Naive thymus-derived CD4-positive, alpha-beta T cell (primary cell): Measurements from ENCODE around the gene LSAMP. TPM values are rescaled to one million over a fixed set of nuclear protein-coding genes. Genes with fewer than 3 reads are reported as not detected.

Source experiments
- ATAC-seq: fragments of 150-1000 bp; cut with Tn5 transposase; 2 replicates; pipeline ENCODE4 v1.10.0; 2021; ENCODE audit warnings: mild to moderate bottlenecking, moderate library complexity
- CTCF ChIA-PET: fragments of 350-600 bp; sonication (Branson Sonifier 250); formaldehyde crosslinking; loops from one replicate; lab custom pipeline; 2021; ENCODE audit warnings: antibody characterized with exemption; lab: Charles Lee
- POLR2A ChIA-PET: fragments of 350-600 bp; sonication (Branson Sonifier 250); formaldehyde crosslinking; loops from one replicate; lab custom pipeline; 2021; ENCODE audit warnings: antibody characterized with exemption, inconsistent platforms; lab: Charles Lee
- DNase-seq, 9 donors: peaks; one replicate each; pipeline versions ENCODE4 v3.0.0 to v3.0.0-alpha.2; 2020 to 2022; ENCODE audit warnings: mixed read lengths in 1 of 9
- H3K27ac ChIP-seq: one replicate; pipeline ENCODE4 v1.7.0; 2013; ENCODE audit warnings: mild to moderate bottlenecking, low read depth, low read length, moderate library complexity
- H3K27me3 ChIP-seq, 2 donors: one replicate each; pipeline ENCODE4 v1.7.0; 2013; ENCODE audit warnings: low read length in 2 of 2, mild to moderate bottlenecking in 2 of 2, moderate library complexity in 2 of 2; ENCODE audit not compliant: control insufficient read depth in 2 of 2, insufficient read depth in 2 of 2
- H3K36me3 ChIP-seq, 3 experiments: 1 replicate in 2 of 3; 2 replicates in 1 of 3; pipeline ENCODE4 v1.7.0; 2013; ENCODE audit warnings: low read length in 3 of 3, mild to moderate bottlenecking in 3 of 3, moderate library complexity in 1 of 3; ENCODE audit not compliant: insufficient read depth in 3 of 3, control insufficient read depth in 2 of 3
- H3K4me1 ChIP-seq, 2 donors: one replicate each; pipeline ENCODE4 v1.7.0; 2013; ENCODE audit warnings: low read length in 2 of 2, mild to moderate bottlenecking in 2 of 2, moderate library complexity in 1 of 2; ENCODE audit not compliant: control insufficient read depth in 2 of 2, insufficient read depth in 2 of 2
- H3K4me3 ChIP-seq: 2 replicates; pipeline ENCODE4 v1.7.0; 2013; ENCODE audit warnings: mild to moderate bottlenecking, low read length
- H3K9me3 ChIP-seq, 3 experiments: 1 replicate in 2 of 3; 2 replicates in 1 of 3; pipeline ENCODE4 v1.7.0; 2013; ENCODE audit warnings: low read length in 3 of 3; ENCODE audit not compliant: control insufficient read depth in 2 of 3
- H3K27ac Mint-ChIP-seq, 9 donors: one replicate each; pipeline ENCODE4 v1.8.0; 2020 to 2022; ENCODE audit warnings: mixed read lengths in 9 of 9, mild to moderate bottlenecking in 8 of 9, moderate library complexity in 5 of 9, inconsistent platforms in 2 of 9
- H3K27me3 Mint-ChIP-seq, 5 donors: one replicate each; pipeline ENCODE4 v1.8.0; 2021 to 2022; ENCODE audit warnings: mixed read lengths in 5 of 5, mild to moderate bottlenecking in 1 of 5
- H3K36me3 Mint-ChIP-seq, 5 donors: one replicate each; pipeline ENCODE4 v1.8.0; 2020 to 2022; ENCODE audit warnings: mixed read lengths in 5 of 5, mild to moderate bottlenecking in 3 of 5, inconsistent platforms in 1 of 5
- H3K4me1 Mint-ChIP-seq, 7 donors: one replicate each; pipeline ENCODE4 v1.8.0; 2020 to 2022; ENCODE audit warnings: mixed read lengths in 7 of 7, mild to moderate bottlenecking in 3 of 7, inconsistent platforms in 1 of 7
- H3K4me3 Mint-ChIP-seq, 10 donors: one replicate each; pipeline ENCODE4 v1.8.0; 2020 to 2022; ENCODE audit warnings: mild to moderate bottlenecking in 10 of 10, mixed read lengths in 10 of 10, moderate library complexity in 6 of 10, inconsistent platforms in 2 of 10
- H3K9me3 Mint-ChIP-seq, 11 donors: one replicate each; pipeline ENCODE4 v1.8.0; 2020 to 2022; ENCODE audit warnings: mixed read lengths in 11 of 11, mild to moderate bottlenecking in 4 of 11, inconsistent platforms in 1 of 11, moderate library complexity in 1 of 11
- intact Hi-C, 2 donors: fragments of 100-400 bp; cut with micrococcal nuclease; formaldehyde crosslinking; loops; one replicate each; pipeline ENCODE4 v1.15.1; 2023
- polyA plus RNA-seq, 2 donors: library from polyadenylated mRNA; unstranded; fragments of 300-500 nt; fragmentation: Illumina TruSeq; gene quantifications; one replicate each; pipeline ENCODE4 v1.2.3, GENCODE V29; 2021
- total RNA-seq, 6 experiments: library from RNA in 5 of 6; stranded (reverse) in 5 of 6; gene quantifications; 1 replicate in 5 of 6; 2 replicates in 1 of 6; pipeline ENCODE4 v1.2.3 and lab custom pipeline; 2021 to 2026

Gene LSAMP
- total and polyA plus RNA-seq, 7 experiments from 2014 or later = not detected

DNA sequence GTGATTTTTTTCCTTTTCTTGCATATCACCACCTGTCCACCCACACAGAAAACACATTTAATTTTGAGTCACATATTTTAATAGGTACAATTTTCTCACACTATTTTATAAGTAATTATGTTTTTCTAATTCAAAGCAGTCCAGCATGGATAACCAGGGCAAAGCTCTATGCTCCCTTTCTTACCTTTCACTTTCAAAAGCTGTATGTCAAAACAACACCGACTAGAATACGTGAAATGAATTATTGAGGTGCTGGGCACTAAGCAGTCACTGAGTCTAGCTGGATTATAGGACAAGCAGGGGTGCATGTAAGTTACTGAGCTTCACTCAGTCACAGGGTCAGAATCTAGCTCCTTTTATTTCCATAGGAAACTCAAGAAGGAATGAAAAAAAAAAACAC, 60.6 kb downstream of the LSAMP start:
- intact Hi-C loops = no loop called here
- H3K27me3 ChIP-seq = no peaks in the 10 kb centered on the region
- H3K4me1 Mint-ChIP-seq = no peaks in the 10 kb centered on the region
- H3K4me3 ChIP-seq = no peak overlapping the region
- no peak overlapping the region for H3K4me3 Mint-ChIP-seq
- H3K27ac Mint-ChIP-seq = no peak overlapping the region
- H3K27me3 Mint-ChIP-seq = no peaks in the 10 kb centered on the region
- H3K36me3 Mint-ChIP-seq = no peaks in the 10 kb centered on the region
- CTCF ChIA-PET = no interaction called here
- H3K4me1 ChIP-seq = no peaks in the 10 kb centered on the region
- DNase-seq = no peak
- POLR2A ChIA-PET = no interaction called here
- H3K9me3 ChIP-seq = no peaks in the 10 kb centered on the region
- peaks cover 0 to 7% (median 2%) of the 10 kb centered on the region in 11 donors for H3K9me3 Mint-ChIP-seq
- ATAC-seq = no peak
- H3K27ac ChIP-seq = no peak overlapping the region
- H3K36me3 ChIP-seq = no peaks in the 10 kb centered on the region

DNA sequence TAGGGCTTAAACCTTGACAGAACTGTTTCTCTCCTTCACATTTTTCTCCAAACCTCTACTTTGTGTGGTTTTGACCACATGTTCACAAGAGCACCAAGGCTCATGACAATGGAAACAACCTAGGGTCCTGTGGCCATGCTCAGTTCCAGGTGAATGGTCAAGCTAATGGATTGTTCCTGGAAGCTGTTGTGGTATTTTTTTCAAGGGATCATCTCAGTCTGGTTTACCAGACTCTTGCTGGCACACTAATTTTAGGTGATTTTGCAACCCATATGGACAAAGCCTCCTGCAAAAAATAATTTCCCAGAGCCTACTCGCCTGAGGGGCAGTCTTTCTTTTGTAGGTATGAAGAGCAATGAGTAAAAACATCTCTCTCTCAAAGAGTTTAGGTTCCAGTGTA, 67.2 kb downstream of the LSAMP start:
- H3K4me1 Mint-ChIP-seq = no peaks in the 10 kb centered on the region
- peaks cover 0 to 8% (median 2%) of the 10 kb centered on the region in 11 donors for H3K9me3 Mint-ChIP-seq
- ChIA-PET CTCF (no interaction called here), POLR2A (no interaction called here)
- no peaks in the 10 kb centered on the region for H3K36me3 Mint-ChIP-seq
- Histone ChIP-seq H3K4me1 (no peaks in the 10 kb centered on the region), H3K27me3 (no peaks in the 10 kb centered on the region), H3K9me3 (no peaks in the 10 kb centered on the region), H3K36me3 (no peaks in the 10 kb centered on the region), H3K27ac (no peak overlapping the region), H3K4me3 (no peak overlapping the region)
- DNase-seq (no peak), ATAC-seq (no peak)
- no peak overlapping the region for H3K4me3 Mint-ChIP-seq
- H3K27me3 Mint-ChIP-seq = no peaks in the 10 kb centered on the region
- intact Hi-C loops = no loop called here
- H3K27ac Mint-ChIP-seq = no peak overlapping the region

DNA sequence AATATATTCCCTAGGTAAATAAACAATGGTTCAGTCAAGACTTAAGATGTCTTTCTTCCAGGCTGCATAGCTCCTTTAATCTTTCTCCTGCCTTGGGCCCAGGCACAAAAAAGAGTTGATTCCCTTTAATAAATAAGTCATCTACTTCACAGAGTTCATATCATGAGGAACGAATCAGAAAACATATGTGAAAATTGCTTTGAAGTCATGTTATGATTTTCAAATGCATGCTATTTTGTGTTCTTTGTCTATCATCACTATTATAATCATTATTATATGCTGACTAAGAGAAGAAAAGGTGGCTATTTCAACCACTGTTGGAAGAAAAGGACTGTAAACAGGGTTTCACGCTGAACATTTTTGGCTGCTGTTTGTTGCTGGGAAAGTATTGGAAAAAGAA, 70.4 kb downstream of the LSAMP start:
- Mint-ChIP-seq H3K27ac (no peak overlapping the region), H3K4me3 (no peak overlapping the region), H3K27me3 (no peaks in the 10 kb centered on the region), H3K36me3 (no peaks in the 10 kb centered on the region), H3K9me3 (peaks cover 0 to 15% (median 2%) of the 10 kb centered on the region in 11 donors), H3K4me1 (no peaks in the 10 kb centered on the region)
- Histone ChIP-seq H3K9me3 (no peaks in the 10 kb centered on the region), H3K4me1 (no peaks in the 10 kb centered on the region), H3K4me3 (no peak overlapping the region), H3K27ac (no peak overlapping the region), H3K36me3 (no peaks in the 10 kb centered on the region), H3K27me3 (no peaks in the 10 kb centered on the region)
- ChIA-PET CTCF (no interaction called here), POLR2A (no interaction called here)
- intact Hi-C loops = no loop called here
- ATAC-seq (no peak), DNase-seq (no peak)

DNA sequence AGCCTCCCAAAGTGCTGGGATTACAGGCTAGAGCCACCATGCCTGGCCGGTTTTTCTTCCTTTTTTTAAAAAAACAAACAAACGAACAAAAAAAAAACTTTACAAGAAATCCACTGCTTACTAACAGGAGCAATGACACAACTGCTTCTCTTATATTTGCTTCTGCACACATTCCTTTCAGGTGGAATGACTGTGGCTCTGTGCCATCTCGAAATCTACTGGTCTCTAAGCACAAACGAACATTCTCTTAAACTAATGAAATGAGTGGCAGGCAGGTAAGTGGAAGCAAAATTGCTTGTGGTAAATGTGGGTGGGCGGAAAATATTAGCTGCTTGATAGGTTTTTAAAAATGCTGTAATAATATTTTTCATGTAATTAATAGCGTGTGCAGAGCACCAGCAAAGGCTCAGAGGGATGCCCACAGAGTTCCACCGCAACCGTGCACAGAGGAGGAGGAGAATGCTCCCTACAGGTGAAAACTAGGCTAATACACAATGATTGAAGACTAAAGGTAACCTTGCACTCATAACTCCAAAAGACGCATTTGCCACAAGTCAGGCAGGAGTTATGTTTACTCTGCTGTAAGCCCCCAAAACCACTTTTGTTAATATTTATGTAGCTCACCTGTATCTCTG, 77.4 kb downstream of the LSAMP start:
- H3K27ac Mint-ChIP-seq = no peak overlapping the region
- H3K9me3 Mint-ChIP-seq = peaks cover 0 to 15% (median 3%) of the 10 kb centered on the region in 11 donors
- intact Hi-C loops = no loop called here
- H3K36me3 ChIP-seq = no peaks in the 10 kb centered on the region
- no peaks in the 10 kb centered on the region for H3K4me1 ChIP-seq
- no peaks in the 10 kb centered on the region for H3K9me3 ChIP-seq
- ChIA-PET POLR2A (no interaction called here), CTCF (no interaction called here)
- H3K4me1 Mint-ChIP-seq = no peaks in the 10 kb centered on the region
- H3K36me3 Mint-ChIP-seq = no peaks in the 10 kb centered on the region
- no peak overlapping the region for H3K27ac ChIP-seq
- H3K27me3 Mint-ChIP-seq = no peaks in the 10 kb centered on the region
- H3K4me3 Mint-ChIP-seq = no peak overlapping the region
- ATAC-seq = no peak
- H3K27me3 ChIP-seq = no peaks in the 10 kb centered on the region
- H3K4me3 ChIP-seq = no peak overlapping the region
- no peak for DNase-seq

DNA sequence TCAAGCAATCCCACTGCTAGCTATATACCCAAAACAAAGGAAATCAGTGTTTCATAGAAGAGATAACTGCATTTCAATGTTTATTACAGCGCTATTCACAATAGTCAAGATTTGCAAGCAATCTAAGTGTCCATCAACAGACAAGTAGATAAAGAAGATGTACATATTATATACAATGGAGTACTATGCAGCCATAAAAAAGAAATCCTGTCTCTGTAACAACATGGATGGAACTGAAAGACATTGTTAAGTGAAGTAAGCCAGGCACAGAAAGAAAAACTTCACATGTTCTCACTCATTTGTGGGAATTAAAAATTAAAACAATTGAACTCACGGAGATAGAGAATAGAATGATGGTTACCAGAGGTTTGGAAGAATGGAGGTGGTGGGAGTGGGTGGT, 89.2 kb downstream of the LSAMP start:
- DNase-seq = no peak
- no peaks in the 10 kb centered on the region for H3K36me3 Mint-ChIP-seq
- no peak overlapping the region for H3K27ac Mint-ChIP-seq
- intact Hi-C loops = no loop called here
- ChIA-PET CTCF (no interaction called here), POLR2A (no interaction called here)
- Histone ChIP-seq H3K27me3 (no peaks in the 10 kb centered on the region), H3K36me3 (no peaks in the 10 kb centered on the region), H3K4me3 (no peak overlapping the region), H3K27ac (no peak overlapping the region), H3K9me3 (no peaks in the 10 kb centered on the region), H3K4me1 (no peaks in the 10 kb centered on the region)
- no peak for ATAC-seq
- H3K9me3 Mint-ChIP-seq = peaks cover 0 to 12% (median 4%) of the 10 kb centered on the region in 11 donors
- H3K4me3 Mint-ChIP-seq = no peak overlapping the region
- no peaks in the 10 kb centered on the region for H3K27me3 Mint-ChIP-seq
- no peaks in the 10 kb centered on the region for H3K4me1 Mint-ChIP-seq

DNA sequence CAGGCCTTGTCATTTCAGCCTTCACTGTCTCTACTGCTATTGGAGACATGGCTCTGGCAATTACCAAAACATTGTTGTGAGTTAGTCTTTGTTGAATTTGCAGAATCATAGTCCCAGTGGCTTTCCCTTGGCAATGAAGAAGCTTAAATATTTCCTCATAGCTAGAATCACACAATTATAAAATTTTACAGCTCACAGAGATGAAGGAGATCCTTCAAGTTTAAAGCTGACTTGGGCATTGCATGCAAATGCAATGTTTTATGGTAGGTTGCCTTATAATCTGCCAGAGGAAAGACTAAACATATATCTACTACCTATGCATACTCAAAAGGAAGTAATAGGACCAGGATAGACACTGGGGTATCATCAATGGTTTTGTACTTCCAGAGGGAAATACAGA, 90.9 kb downstream of the LSAMP start:
- no peaks in the 10 kb centered on the region for H3K9me3 ChIP-seq
- POLR2A ChIA-PET = no interaction called here
- Mint-ChIP-seq H3K27me3 (no peaks in the 10 kb centered on the region), H3K9me3 (peaks cover 0 to 12% (median 2%) of the 10 kb centered on the region in 11 donors), H3K4me3 (no peak overlapping the region), H3K4me1 (no peaks in the 10 kb centered on the region), H3K36me3 (no peaks in the 10 kb centered on the region), H3K27ac (no peak overlapping the region)
- H3K36me3 ChIP-seq = no peaks in the 10 kb centered on the region
- intact Hi-C loops = no loop called here
- CTCF ChIA-PET = no interaction called here
- ATAC-seq (no peak), DNase-seq (no peak)
- H3K4me1 ChIP-seq = no peaks in the 10 kb centered on the region
- H3K27me3 ChIP-seq = no peaks in the 10 kb centered on the region
- no peak overlapping the region for H3K4me3 ChIP-seq
- H3K27ac ChIP-seq = no peak overlapping the region

DNA sequence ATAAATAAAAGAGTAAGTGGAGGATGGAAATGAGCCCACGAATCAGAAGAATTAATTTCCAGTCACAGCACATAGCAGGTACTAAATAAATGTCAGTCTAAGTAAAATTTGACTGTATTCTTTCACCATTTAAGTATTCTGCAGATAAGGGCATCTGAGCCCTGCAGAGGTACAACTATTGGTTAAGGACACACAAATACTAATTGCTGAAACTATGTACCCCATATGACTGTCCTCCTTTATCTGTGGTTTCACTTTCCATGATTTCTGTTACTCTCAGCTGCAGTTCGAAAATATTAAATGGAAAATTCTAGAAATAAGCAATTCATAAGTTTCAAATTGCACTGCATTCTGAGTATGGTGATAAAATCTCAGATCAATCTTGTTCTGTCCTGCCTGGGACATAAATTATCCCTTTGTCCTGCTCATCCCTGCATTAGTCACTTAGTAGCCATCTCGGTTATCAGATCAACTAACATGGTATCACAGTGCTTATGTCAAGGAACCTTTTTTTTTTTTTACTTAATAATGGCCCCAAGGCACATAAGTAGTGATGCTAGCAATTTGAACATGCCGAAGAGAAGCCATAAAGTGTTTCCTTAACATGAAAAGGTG, 95.1 kb downstream of the LSAMP start:
- Mint-ChIP-seq H3K36me3 (no peaks in the 10 kb centered on the region), H3K4me3 (no peak overlapping the region), H3K27me3 (no peaks in the 10 kb centered on the region), H3K27ac (no peak overlapping the region), H3K9me3 (peaks cover 0 to 5% (median 1%) of the 10 kb centered on the region in 11 donors), H3K4me1 (no peaks in the 10 kb centered on the region)
- Histone ChIP-seq H3K27ac (no peak overlapping the region), H3K4me3 (no peak overlapping the region), H3K27me3 (no peaks in the 10 kb centered on the region), H3K36me3 (no peaks in the 10 kb centered on the region), H3K9me3 (no peaks in the 10 kb centered on the region), H3K4me1 (no peaks in the 10 kb centered on the region)
- ChIA-PET POLR2A (no interaction called here), CTCF (no interaction called here)
- no peak for ATAC-seq
- intact Hi-C loops = no loop called here
- no peak for DNase-seq
